K562 (cell line): ENCODE results near the gene GRB2. TPM values are rescaled to one million over a fixed set of nuclear protein-coding genes. Genes with fewer than 3 reads are reported as not detected.
A peak's percentile ranks its signal among the peaks of the same experiment; 100 is the strongest.

ENCODE experiments used
- ADNP ChIP-seq: fragments of 200-800 bp; sonication (Bioruptor generic); IDR thresholded peaks from 2 replicates; pipeline ENCODE4 v1.6.1; 2016; ENCODE audit warnings: missing genetic modification characterization, missing compliant biosample characterization
- ATF1 ChIP-seq, 2 experiments: fragments of 450-650 bp in 1 of 2; IDR thresholded peaks; 2 replicates each; pipeline ENCODE4 v1.6.1; 2016; ENCODE audit warnings: missing compliant biosample characterization in 1 of 2, missing genetic modification characterization in 1 of 2
- CEBPG ChIP-seq, 3 experiments: fragments of 200-800 bp in 1 of 3; sonication (Bioruptor generic) in 1 of 3; sonication (generic) in 1 of 3; formaldehyde crosslinking in 1 of 3; IDR thresholded peaks in 2 of 3; conservative IDR thresholded peaks in 1 of 3; 2 replicates each; pipeline versions ENCODE4 v1.6.1 to v1.8.0; 2016 to 2022; ENCODE audit warnings: missing compliant biosample characterization in 2 of 3, missing genetic modification characterization in 2 of 3, mild to moderate bottlenecking in 1 of 3, missing genetic modification reagents in 1 of 3
- ESRRB ChIP-seq: fragments of 250-450 bp; sonication (Bioruptor Pico); IDR thresholded peaks from 2 replicates; pipeline ENCODE4 v1.5.0; 2020; ENCODE audit warnings: mild to moderate bottlenecking, moderate library complexity, borderline replicate concordance
- GABPB2 ChIP-seq: fragments of 250-450 bp; sonication (Bioruptor Pico); conservative IDR thresholded peaks from 2 replicates; pipeline ENCODE4 v1.5.1; 2021; ENCODE audit warnings: mild to moderate bottlenecking
- HDAC2 ChIP-seq: fragments of 450-650 bp; IDR thresholded peaks from 2 replicates; pipeline ENCODE4 v1.6.1; 2016; ENCODE audit warnings: mild to moderate bottlenecking
- LCOR ChIP-seq: sonication (generic); formaldehyde crosslinking; IDR thresholded peaks from 2 replicates; pipeline ENCODE4 v1.8.0; 2022; ENCODE audit warnings: mild to moderate bottlenecking, missing genetic modification reagents
- MXI1 ChIP-seq: IDR thresholded peaks from 2 replicates; pipeline ENCODE4 v1.6.1; 2011; ENCODE audit warnings: low read depth, mild to moderate bottlenecking, improper control_type of control experiment, low read length
- POLR3A ChIP-seq: IDR thresholded peaks from 2 replicates; pipeline ENCODE4 v1.6.1; 2011; ENCODE audit warnings: borderline replicate concordance, mild to moderate bottlenecking, moderate library complexity; ENCODE audit not compliant: insufficient read length, insufficient read depth; ENCODE audit errors: extremely low read depth
- PRDM10 ChIP-seq: fragments of 450-650 bp; IDR thresholded peaks from 2 replicates; pipeline ENCODE4 v1.6.1; 2018; ENCODE audit not compliant: partially characterized antibody
- RBM25 ChIP-seq: fragments of 200-400 bp; formaldehyde crosslinking; IDR thresholded peaks from 2 replicates; pipeline ENCODE4 v1.6.1; 2018; ENCODE audit warnings: low read length, low read depth, moderate library complexity; ENCODE audit not compliant: severe bottlenecking
- RNF2 ChIP-seq: sonication (generic); IDR thresholded peaks from 2 replicates; pipeline ENCODE4 v1.6.1; 2016
- SIN3B ChIP-seq: fragments of 450-650 bp; IDR thresholded peaks from 2 replicates; pipeline ENCODE4 v1.6.1; 2017; ENCODE audit warnings: low read depth, mild to moderate bottlenecking, moderate library complexity
- ZBTB17 ChIP-seq: fragments of 450-650 bp; formaldehyde crosslinking; IDR thresholded peaks from 2 replicates; pipeline ENCODE4 v1.4.0; 2020; ENCODE audit warnings: mild to moderate bottlenecking
- ZNF146 ChIP-seq: IDR thresholded peaks from one replicate; pipeline ENCODE4 v1.6.1; 2018; ENCODE audit warnings: missing compliant biosample characterization; ENCODE audit not compliant: unreplicated experiment
- ZNF324 ChIP-seq: fragments of 250-450 bp; sonication (Bioruptor Pico); IDR thresholded peaks from 2 replicates; pipeline ENCODE4 v1.4.0; 2020; ENCODE audit warnings: mild to moderate bottlenecking
- ZNF785 ChIP-seq: fragments of 250-450 bp; sonication (Bioruptor Pico); IDR thresholded peaks from 2 replicates; pipeline ENCODE4 v1.4.0; 2020; ENCODE audit warnings: mild to moderate bottlenecking
- polyA plus RNA-seq, 8 experiments: library from polyadenylated mRNA; depleted of rRNA in 4 of 8; stranded (reverse) in 5 of 8; unstranded in 3 of 8; fragments of >200 nt; fragmentation: Nextera tagmentation in 2 of 8; fragmentation: Illumina TruSeq in 1 of 8; extraction: Ambion mirVana in 2 of 8; extraction: Trizol in 1 of 8; gene quantifications; 2 replicates each; pipeline versions ENCODE4 v1.2.1 to v1.2.3, GENCODE V29; 2011 to 2014; ENCODE audit warnings: inconsistent platforms in 1 of 8, missing spikeins in 1 of 8
- total RNA-seq, 7 experiments: library from RNA; depleted of rRNA in 6 of 7; stranded (reverse); fragments of >200 nt in 6 of 7; fragmentation: Illumina TruSeq in 2 of 7; extraction: Trizol in 2 of 7; gene quantifications; 2 replicates each; pipeline versions ENCODE4 v1.2.1 to v1.2.3, GENCODE V29; 2011 to 2021; ENCODE audit warnings: low replicate concordance in 1 of 7
- TF ChIP-seq, protein P1 (sequence below): fragments of 250-450 bp; sonication (Bioruptor Pico); IDR thresholded peaks from 2 replicates; pipeline ENCODE4 v1.4.0; 2020
- TF ChIP-seq, protein P2 (sequence below): fragments of 250-450 bp; sonication (Bioruptor Pico); IDR thresholded peaks from 2 replicates; pipeline ENCODE4 v1.8.0; 2022; ENCODE audit warnings: moderate library complexity, mild to moderate bottlenecking, inconsistent platforms

The GRB2 gene
- total and polyA plus RNA-seq, 9 of the 15 experiments (the other 6 are each of a cell fraction or from before 2014, with no cell fraction given): 57.2 to 136 (median 84.8) TPM

DNA sequence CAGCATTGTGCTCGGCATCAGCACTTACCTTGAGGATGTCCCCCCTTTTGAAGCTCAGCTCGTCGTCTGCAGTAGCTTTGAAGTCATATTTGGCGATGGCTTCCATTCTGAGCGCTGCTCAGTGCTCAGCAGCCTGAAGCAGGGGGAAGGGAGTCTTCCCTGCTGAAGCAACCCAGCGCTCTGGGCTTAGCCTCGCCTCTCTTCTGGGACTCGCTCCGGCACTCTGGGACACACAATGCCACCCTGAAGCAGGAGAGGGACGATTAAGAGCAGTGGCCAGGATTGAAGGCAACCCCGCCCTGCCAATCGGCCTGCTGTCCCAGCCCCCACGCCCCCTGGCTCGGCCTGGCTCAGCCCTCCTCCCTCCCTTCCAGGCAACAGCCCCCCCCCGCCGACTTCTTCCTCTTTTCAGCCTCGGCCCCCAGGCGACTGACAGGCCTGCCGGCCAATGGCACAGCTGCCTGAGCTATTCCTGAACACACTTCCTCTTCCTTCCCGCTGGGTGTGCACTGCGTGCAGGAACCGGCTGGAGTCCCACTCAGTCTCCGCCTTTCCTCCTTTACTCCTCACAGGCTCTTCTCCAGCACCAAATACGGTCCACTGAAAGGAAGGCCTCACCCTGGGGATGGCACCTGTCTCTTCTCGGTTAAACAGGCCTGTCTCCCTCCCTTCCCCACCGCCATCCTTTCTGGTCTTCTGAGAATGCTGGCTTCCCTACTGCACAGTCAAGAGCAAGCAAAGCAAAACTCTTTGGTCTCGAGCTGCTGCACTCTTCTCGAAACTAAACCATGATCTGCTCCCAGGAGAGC is 11.8 kb downstream of the GRB2 start (continued):
- no peak for TF ChIP-seq MXI1
- peak; percentile 45; the same call in 1 of the 2 replicates for TF ChIP-seq SIN3B
- TF ChIP-seq GABPB2 (CRISPR knock-in tag): no peak
- TF ChIP-seq ADNP (tag): no peak
- TF ChIP-seq HDAC2: peak; percentile 61; the same call in 1 of the 2 replicates
- TF ChIP-seq ZBTB17: 0 out of 2 replicates have a peak, but pooled peaks have one; percentile 33
- no peak for TF ChIP-seq POLR3A
- TF ChIP-seq ZNF324 (CRISPR knock-in tag): no peak
- no peak for TF ChIP-seq RBM25
- no peak for TF ChIP-seq ESRRB (CRISPR knock-in tag)
- no peak for TF ChIP-seq RNF2
- TF ChIP-seq, protein P1, sequence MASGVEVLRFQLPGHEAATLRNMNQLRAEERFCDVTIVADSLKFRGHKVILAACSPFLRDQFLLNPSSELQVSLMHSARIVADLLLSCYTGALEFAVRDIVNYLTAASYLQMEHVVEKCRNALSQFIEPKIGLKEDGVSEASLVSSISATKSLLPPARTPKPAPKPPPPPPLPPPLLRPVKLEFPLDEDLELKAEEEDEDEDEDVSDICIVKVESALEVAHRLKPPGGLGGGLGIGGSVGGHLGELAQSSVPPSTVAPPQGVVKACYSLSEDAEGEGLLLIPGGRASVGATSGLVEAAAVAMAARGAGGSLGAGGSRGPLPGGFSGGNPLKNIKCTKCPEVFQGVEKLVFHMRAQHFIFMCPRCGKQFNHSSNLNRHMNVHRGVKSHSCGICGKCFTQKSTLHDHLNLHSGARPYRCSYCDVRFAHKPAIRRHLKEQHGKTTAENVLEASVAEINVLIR (CRISPR knock-in tag): no peak
- TF ChIP-seq LCOR (CRISPR knock-in tag): 0 out of 2 replicates have a peak, but pooled peaks have one; percentile 34
- TF ChIP-seq CEBPG (CRISPR knock-in tag; IDR thresholded peaks at IDR 0.05): no peak
- no peak for TF ChIP-seq CEBPG (tag; conservative IDR thresholded peaks at IDR 0.05 in 1 of 2, IDR thresholded peaks at IDR 0.05 in 1 of 2)
- no peak for TF ChIP-seq ZNF785 (CRISPR knock-in tag)
- TF ChIP-seq PRDM10: no peak
- TF ChIP-seq ATF1 (CRISPR knock-in tag; IDR thresholded peaks at IDR 0.05): no peak
- TF ChIP-seq ATF1 (tag; IDR thresholded peaks at IDR 0.05): peak; percentile 37; the same call in 1 of the 2 replicates
- TF ChIP-seq ZNF146 (CRISPR knock-in tag): no peak
- TF ChIP-seq, protein P2, sequence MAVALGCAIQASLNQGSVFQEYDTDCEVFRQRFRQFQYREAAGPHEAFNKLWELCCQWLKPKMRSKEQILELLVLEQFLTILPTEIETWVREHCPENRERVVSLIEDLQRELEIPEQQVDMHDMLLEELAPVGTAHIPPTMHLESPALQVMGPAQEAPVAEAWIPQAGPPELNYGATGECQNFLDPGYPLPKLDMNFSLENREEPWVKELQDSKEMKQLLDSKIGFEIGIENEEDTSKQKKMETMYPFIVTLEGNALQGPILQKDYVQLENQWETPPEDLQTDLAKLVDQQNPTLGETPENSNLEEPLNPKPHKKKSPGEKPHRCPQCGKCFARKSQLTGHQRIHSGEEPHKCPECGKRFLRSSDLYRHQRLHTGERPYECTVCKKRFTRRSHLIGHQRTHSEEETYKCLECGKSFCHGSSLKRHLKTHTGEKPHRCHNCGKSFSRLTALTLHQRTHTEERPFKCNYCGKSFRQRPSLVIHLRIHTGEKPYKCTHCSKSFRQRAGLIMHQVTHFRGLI (CRISPR knock-in tag): no peak
